ENCODE data around the gene ABHD12. TPM values are rescaled to one million over a fixed set of nuclear protein-coding genes. Genes with fewer than 3 reads are reported as not detected.

The ABHD12 gene
- total and polyA plus RNA-seq, 10 of the 15 experiments (the other 5 are each of a cell fraction or from before 2014, with no cell fraction given) = 1.5 to 61.8 (median 26.7) TPM

- no peak for TF ChIP-seq BCLAF1 (IDR thresholded peaks at IDR 0.05)
- TF ChIP-seq MYC (IDR thresholded peaks at IDR 0.05; ENCODE audit: insufficient read depth, insufficient read length, insufficient replicate concordance, low read length, severe bottlenecking) = no peak
- no peak for TF ChIP-seq SMAD1 (IDR thresholded peaks at IDR 0.05; ENCODE audit: low read depth, partially characterized antibody)
- TF ChIP-seq, protein P1, sequence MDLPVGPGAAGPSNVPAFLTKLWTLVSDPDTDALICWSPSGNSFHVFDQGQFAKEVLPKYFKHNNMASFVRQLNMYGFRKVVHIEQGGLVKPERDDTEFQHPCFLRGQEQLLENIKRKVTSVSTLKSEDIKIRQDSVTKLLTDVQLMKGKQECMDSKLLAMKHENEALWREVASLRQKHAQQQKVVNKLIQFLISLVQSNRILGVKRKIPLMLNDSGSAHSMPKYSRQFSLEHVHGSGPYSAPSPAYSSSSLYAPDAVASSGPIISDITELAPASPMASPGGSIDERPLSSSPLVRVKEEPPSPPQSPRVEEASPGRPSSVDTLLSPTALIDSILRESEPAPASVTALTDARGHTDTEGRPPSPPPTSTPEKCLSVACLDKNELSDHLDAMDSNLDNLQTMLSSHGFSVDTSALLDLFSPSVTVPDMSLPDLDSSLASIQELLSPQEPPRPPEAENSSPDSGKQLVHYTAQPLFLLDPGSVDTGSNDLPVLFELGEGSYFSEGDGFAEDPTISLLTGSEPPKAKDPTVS (IDR thresholded peaks at IDR 0.05; ENCODE audit: low read depth, low read length) = no peak
- no peak for TF ChIP-seq DPF2 (IDR thresholded peaks at IDR 0.05)
- no peak for TF ChIP-seq RAD51 (IDR thresholded peaks at IDR 0.05)
- TF ChIP-seq, protein P2, sequence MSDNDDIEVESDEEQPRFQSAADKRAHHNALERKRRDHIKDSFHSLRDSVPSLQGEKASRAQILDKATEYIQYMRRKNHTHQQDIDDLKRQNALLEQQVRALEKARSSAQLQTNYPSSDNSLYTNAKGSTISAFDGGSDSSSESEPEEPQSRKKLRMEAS (IDR thresholded peaks at IDR 0.05; ENCODE audit: low read depth, low read length) = no peak
- TF ChIP-seq E2F4 (IDR thresholded peaks at IDR 0.05; ENCODE audit: low read depth, low read length) = no peak
- TF ChIP-seq, protein P3, sequence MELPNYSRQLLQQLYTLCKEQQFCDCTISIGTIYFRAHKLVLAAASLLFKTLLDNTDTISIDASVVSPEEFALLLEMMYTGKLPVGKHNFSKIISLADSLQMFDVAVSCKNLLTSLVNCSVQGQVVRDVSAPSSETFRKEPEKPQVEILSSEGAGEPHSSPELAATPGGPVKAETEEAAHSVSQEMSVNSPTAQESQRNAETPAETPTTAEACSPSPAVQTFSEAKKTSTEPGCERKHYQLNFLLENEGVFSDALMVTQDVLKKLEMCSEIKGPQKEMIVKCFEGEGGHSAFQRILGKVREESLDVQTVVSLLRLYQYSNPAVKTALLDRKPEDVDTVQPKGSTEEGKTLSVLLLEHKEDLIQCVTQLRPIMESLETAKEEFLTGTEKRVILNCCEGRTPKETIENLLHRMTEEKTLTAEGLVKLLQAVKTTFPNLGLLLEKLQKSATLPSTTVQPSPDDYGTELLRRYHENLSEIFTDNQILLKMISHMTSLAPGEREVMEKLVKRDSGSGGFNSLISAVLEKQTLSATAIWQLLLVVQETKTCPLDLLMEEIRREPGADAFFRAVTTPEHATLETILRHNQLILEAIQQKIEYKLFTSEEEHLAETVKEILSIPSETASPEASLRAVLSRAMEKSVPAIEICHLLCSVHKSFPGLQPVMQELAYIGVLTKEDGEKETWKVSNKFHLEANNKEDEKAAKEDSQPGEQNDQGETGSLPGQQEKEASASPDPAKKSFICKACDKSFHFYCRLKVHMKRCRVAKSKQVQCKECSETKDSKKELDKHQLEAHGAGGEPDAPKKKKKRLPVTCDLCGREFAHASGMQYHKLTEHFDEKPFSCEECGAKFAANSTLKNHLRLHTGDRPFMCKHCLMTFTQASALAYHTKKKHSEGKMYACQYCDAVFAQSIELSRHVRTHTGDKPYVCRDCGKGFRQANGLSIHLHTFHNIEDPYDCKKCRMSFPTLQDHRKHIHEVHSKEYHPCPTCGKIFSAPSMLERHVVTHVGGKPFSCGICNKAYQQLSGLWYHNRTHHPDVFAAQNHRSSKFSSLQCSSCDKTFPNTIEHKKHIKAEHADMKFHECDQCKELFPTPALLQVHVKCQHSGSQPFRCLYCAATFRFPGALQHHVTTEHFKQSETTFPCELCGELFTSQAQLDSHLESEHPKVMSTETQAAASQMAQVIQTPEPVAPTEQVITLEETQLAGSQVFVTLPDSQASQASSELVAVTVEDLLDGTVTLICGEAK (IDR thresholded peaks at IDR 0.05; ENCODE audit: borderline replicate concordance) = no peak
- no peak for TF ChIP-seq CHD2 (IDR thresholded peaks at IDR 0.05; ENCODE audit: borderline replicate concordance, low read depth, low read length)
Measured at GRCh38 chr20:25353747-25354705, 36.6 kb downstream of the ABHD12 start (continued).
